ENCODE results near the gene SNRNP40. TPM values are rescaled to one million over a fixed set of nuclear protein-coding genes. Genes with fewer than 3 reads are reported as not detected.

Gene SNRNP40
- total and polyA plus RNA-seq, 8 donors: 8.7 to 20.5 (median 15.5) TPM

GRCh38 chr1:31302709-31303441 lies 6.3 kb upstream of the SNRNP40 start:
- no peaks in the 10 kb centered on the region for H3K36me3 ChIP-seq
- intact Hi-C loops (cut with DNase I): no loop called here
- peaks cover 0 to 5% (median 3%) of the 10 kb centered on the region in 3 donors for H3K4me1 ChIP-seq
- DNase-seq (no peak), ATAC-seq (no peak), FAIRE-seq (no peak)
- no peak overlapping the region for H3K27ac ChIP-seq
- no peak overlapping the region for H3K4me3 ChIP-seq
- TF ChIP-seq, protein P1, sequence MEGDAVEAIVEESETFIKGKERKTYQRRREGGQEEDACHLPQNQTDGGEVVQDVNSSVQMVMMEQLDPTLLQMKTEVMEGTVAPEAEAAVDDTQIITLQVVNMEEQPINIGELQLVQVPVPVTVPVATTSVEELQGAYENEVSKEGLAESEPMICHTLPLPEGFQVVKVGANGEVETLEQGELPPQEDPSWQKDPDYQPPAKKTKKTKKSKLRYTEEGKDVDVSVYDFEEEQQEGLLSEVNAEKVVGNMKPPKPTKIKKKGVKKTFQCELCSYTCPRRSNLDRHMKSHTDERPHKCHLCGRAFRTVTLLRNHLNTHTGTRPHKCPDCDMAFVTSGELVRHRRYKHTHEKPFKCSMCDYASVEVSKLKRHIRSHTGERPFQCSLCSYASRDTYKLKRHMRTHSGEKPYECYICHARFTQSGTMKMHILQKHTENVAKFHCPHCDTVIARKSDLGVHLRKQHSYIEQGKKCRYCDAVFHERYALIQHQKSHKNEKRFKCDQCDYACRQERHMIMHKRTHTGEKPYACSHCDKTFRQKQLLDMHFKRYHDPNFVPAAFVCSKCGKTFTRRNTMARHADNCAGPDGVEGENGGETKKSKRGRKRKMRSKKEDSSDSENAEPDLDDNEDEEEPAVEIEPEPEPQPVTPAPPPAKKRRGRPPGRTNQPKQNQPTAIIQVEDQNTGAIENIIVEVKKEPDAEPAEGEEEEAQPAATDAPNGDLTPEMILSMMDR (IDR thresholded peaks at IDR 0.05): no peak
- 78 to 79% methylated on average over 7 of the region's 7 CpGs for WGBS, 2 donors
- H3K27me3 ChIP-seq: no peaks in the 10 kb centered on the region
- H3K9me3 ChIP-seq: no peaks in the 10 kb centered on the region

GRCh38 chr1:31300193-31300592 lies 3.6 kb upstream of the SNRNP40 start:
- no peaks in the 10 kb centered on the region for H3K36me3 ChIP-seq
- WGBS, 2 donors: 95 to 96% methylated on average over 3 of the region's 3 CpGs
- H3K4me3 ChIP-seq: no peak overlapping the region
- no peak overlapping the region for H3K27ac ChIP-seq
- ATAC-seq (no peak), DNase-seq (no peak), FAIRE-seq (no peak)
- H3K4me1 ChIP-seq: peaks cover 0 to 17% (median 6%) of the 10 kb centered on the region in 3 donors
- TF ChIP-seq, protein P1 (IDR thresholded peaks at IDR 0.05): no peak
- H3K27me3 ChIP-seq: no peaks in the 10 kb centered on the region
- no peaks in the 10 kb centered on the region for H3K9me3 ChIP-seq
- intact Hi-C loops (cut with DNase I): no loop called here

- FAIRE-seq (no peak), ATAC-seq (no peak)
- WGBS, 2 donors: 100% methylated on average over 1 of the region's 1 CpG
Measured at GRCh38 chr1:31299365-31299764, 2.8 kb upstream of the SNRNP40 start.

DNA sequence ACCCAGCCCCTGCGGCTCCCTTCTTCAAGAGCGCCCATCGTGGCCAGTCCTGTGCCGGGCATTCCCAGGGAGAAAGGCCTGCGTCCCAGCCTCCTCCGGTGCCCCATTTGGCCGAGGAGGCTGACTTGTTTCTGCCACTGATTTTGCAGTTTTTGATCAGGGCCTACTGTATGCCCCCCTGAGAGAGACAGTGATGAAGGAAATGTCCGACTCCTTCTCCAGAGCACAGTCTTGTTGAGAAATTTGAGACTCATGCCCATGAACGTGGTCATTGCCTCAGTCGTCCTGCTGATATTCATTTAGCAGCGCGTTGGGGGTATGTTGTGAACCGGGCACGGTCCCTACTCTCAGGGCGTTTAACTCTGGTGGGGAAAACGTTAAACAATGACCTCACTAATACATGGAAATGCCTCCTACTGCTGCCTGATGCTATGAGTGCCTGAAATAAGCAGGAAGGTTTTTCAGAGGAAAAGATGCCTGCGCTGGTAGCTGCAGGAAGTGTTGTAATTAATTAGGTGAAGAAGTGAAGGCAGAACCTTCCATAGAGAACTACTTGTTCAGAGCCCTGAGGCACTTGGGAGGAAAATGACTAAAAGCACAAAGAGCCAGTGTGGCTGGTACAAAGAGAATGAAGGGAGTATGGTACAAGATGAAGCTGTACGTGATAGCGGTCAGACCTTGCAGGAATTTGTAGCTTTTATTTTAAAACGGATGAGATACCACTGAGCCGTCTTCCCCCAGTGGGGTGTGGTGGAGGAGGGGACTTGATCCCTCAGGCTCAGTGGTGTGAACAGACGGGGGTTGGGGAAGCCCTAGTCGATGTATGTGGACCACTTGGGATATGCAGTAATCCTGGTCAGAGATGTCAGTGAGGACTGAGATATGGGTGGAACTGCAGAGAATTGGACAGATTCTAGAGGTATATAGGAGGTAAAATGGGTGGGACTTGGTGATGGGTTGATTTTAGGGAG lies 974 bp upstream of the SNRNP40 start:
- Histone ChIP-seq H3K27ac (peak overlapping the region; percentile 70 to 82 (median 78)), H3K36me3 (peaks cover 0 to 6% (median 0%) of the 10 kb centered on the region in 3 donors), H3K4me1 (peaks cover 0 to 19% (median 6%) of the 10 kb centered on the region in 3 donors), H3K27me3 (no peaks in the 10 kb centered on the region), H3K4me3 (peak overlapping the region; percentile 79 to 99 (median 96)), H3K9me3 (no peaks in the 10 kb centered on the region)
- DNase-seq (no peak), ATAC-seq (peak in 3 of 4 donors; percentile 1 to 15 (median 3)), FAIRE-seq (no peak)
- 3% methylated on average over 23 of the region's 23 CpGs for WGBS, 2 donors
- intact Hi-C loops (cut with DNase I): no loop called here
- TF ChIP-seq, protein P1 (IDR thresholded peaks at IDR 0.05): no peak

More at GRCh38 chr1:31299365-31299764, 2.8 kb upstream of the SNRNP40 start:
- TF ChIP-seq, protein P1 (IDR thresholded peaks at IDR 0.05): no peak
- Histone ChIP-seq H3K27ac (no peak overlapping the region), H3K9me3 (no peaks in the 10 kb centered on the region), H3K4me3 (no peak overlapping the region), H3K36me3 (no peaks in the 10 kb centered on the region), H3K27me3 (no peaks in the 10 kb centered on the region), H3K4me1 (peaks cover 0 to 19% (median 6%) of the 10 kb centered on the region in 3 donors)
- DNase-seq: no peak
- intact Hi-C loops (cut with DNase I): no loop called here

Measured in pancreas (tissue), 10 donors.